ENCODE results near the gene ZNF160. TPM values are rescaled to one million over a fixed set of nuclear protein-coding genes. Genes with fewer than 3 reads are reported as not detected.
"Not testable (repeated sequence)": the region's sequence is repeated elsewhere in the genome, so short reads cannot be mapped to it uniquely, and the experiment has no call there.

Gene ZNF160
- 35.1 TPM for total RNA-seq

DNA sequence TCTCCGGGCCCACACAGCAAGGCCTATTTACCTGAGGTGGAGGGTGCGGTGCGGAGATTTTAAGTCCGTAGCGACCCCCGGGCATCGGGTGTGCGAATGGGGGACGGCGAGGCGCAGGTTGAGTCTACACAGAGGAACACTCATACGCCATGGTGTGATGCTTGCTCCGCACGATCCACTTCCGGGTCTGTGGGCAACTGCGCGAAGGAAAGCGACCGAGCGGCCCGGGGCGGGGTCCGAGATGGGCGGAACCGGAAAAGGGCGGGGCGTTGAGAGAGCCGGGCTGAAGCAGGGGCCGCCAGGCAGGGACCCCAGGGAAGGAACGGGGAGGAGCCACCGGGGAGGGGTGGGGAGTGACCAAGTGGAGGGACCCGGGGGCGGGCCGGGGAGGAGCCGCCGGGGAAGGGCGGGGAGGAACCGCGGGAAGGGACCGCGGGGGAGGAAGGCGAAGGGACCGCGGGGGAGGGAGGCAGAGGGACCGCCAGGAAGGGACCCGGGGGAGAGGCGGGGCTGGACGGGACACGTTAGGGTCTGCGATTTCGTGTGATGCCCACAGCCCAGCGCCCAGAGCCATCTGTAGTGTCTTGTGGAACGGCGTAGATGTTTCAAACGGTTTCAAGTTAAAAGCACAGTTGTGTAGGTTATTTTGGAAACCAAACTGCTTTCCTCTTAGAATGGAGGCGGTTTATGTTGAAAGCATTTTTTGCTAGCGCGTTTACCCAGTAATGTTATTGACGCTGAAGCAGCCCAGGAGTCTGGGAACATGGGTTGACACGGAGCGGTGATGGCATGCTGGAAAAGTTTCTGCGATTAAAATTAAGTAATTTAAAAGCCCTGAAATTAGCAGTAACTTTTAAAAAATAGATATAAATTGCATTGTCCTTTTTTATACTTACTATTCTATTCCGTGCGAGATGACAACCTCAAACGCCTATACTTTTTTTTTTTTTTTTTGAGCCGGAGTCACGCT is at the start of gene ZNF160:
Gene ZNF160 (minus strand): TSS at position 189 of the 970 bp plus-strand sequence. CDS start 17,146 bp downstream, outside the sequence.
- peak; percentile 98 for DNase-seq

DNA sequence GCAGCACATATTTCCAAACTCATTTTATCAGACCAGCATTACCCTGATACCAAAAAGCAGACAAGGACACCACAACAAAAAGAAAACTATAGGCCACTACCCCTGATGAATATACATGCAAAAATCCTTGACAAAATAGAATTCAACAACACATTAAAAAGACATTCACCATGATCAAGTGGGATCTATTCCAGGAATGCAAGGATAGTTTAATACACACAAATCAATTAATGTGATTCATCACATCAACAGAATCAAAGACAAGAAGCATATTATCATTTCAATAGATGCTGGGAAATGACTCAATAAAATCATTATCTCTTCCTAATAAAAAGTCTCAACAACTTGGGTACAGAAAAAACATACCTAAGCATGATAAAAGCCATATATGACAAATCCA is 44.4 kb upstream of the ZNF160 start:
- DNase-seq, result no peak

DNA sequence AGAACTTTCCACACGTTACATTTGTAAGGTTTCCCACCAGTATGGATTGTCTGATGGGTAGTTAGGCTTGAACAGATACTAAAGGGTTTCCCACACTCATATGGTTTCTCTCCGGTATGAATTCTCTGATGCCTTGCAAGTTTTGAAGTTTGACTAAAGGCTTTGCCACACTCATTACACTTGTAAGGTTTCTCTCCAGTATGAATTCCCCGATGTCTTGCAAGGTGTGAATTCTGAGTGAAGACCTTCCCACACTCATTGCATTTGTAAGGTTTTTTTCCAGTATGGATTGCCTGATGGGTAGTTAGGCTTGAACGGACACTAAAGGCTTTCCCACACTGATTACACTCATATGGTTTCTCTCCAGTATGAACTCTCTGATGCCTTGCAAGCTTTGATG is 37.1 kb upstream of the ZNF160 start:
- no peak for DNase-seq

DNA sequence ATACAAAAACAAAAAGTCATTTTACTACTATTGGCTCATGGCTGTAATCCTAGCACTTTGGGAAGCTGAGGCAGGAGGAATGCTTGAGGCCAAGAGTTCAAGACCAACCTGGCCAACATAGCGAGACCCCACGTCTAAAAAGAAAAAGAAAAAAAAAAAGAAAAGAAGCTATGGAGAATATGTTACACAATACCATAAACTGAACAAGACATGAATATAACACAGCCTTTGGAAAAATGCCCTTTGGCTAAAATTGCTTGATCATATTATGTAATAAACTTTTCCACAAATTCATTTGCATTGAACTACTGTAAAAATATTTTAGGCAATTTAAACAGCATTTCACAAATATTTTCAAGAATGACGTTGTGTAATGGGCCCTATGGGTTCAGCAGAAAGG is 33.2 kb upstream of the ZNF160 start:
- DNase-seq, result no peak

DNA sequence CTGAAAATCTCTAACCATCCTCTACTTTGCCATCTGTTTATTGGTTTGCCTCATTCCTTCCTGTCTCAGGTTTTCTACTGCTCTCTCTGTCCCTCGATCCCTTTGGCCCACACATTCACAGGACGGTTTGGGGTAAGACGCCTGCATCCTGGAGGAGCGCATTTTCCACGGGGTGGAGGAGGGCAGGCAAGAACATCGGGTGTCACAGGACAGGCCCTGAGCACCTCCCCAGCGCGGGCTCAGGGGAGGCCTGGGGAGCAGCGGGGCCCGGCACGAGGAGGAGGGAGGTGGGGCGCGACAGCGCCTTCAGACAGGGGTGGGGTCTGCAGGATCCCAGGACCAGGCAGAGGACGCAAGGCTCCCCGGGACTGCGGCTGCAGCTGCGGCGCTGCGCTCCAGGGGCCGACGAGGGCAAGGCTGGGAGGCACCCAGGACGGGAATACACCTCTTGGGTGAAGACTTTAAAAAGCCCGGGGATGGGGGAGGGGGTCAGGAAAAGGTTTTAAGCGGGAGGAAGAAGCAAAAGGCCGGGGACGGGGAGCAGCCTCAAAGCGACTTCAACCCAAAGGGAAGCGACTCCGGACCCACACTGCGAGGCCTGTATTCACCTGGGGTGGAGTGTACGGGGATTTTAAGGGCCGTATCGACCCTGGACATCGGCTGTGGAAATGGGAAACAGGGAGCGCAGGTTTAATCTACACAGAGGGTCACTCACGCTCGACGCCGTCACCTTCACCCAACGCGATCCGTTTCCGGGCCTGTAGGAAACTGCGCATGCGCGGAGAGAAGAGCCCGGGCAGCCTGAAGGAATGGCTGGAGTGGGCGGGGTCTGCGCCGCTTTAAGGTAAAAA is 29.1 kb upstream of the ZNF160 start, which contains the start of gene ZNF415:
Gene ZNF415 (minus strand): TSS at position 770 of the 851 bp plus-strand sequence. CDS start 10,234 bp downstream, outside the sequence.
- DNase-seq, result peak; percentile 66

DNA sequence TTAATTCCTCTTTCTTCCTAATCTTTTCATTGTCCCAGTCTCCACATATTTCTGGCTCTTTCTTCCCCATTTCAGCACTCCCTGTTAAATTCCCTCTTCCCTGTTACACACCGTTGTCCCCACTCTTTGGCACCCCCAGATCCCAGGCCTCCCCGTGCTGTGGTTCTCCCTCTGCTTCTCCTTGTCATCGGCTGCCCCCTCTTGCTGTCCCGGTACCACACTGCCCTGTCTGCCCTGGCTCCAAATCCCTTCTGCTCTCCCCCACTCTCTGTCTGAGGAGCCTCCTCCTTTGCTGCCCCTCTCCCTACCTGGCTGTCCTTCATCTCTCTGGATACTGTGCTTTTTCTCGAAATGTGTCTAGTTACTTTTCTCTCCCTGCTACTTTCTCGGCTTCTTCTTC is 28.5 kb upstream of the ZNF160 start:
- DNase-seq, result no peak

DNA sequence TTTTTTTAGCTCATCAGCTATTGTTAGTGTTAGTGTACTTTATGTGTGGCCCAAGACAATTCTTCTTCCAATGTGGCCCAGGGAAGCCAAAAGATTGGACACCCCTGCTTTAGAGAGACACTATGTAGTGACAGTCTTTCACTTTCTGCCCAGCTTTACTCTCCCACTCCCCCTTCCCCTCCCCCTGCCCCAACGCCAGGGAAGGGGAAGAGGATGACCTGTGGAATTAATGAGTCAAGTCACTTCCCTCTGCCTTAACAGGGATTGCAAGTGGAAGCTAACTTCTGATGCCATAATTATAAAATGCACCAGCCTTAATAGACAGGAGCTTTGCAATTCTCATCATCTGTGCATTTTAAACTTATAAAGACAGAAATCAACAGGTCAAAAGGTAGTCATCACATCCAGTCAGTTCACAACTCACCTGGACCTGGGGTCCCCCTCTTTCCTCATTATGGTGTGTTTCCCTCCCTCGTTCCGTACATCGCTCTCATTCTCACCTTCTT is 27.9 kb upstream of the ZNF160 start:
- no peak for DNase-seq

DNA sequence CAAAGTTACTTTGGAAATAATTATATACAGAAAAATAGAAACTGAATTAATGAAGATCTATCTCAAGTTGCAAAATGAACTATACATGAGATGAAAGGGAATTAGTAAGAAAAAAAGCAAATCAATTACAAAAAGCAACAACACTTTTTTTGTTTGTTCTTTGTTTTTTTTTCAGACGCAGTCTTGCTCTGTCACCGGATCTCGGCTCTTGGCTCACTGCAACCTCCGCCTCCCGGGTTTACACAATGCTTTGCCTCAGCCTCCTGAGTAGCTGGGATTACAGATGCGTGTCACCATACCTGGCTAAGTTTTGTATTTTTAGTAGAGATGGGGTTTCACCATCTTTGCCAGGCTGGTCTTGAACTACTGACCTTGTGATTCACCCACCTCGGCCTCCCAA is 27.3 kb upstream of the ZNF160 start:
- DNase-seq, result no peak

DNA sequence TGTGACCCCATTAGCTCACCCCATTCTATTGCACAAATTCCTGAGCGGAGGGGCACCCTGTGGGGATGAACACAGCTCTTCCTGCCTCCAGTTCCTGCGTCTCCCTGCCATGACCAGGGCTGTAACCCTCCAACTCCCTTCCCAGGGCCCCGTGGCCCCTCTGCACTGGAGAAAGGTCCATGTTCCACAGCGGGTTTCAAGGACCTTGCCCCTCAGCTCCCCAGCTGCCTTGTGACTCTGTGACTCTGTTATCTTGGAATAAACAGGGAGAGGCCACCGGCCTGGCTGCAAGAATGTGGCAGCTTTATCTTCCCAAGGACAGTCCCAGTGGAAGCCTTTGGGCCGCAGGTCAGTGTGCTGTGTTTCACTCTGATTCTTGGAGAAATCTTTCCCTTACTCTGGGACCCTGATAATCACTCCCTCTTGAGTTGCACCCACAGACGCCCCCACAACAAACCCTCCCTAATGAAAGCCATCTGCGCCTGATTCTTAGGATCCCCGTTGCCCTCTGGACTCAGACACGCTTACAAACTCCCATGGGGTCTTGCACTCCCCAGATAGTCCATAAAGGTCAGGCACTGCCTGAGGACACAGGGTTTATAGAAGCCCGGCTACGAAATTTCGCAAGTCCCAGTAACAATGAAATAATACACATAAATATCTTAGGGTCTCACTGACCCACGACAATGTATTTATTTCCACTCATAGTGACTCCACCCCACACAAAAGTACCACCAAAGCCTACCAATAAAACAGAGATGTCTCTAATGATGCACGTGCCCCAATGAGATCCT is 23.7 kb upstream of the ZNF160 start:
- DNase-seq, result not testable (repeated sequence)

DNA sequence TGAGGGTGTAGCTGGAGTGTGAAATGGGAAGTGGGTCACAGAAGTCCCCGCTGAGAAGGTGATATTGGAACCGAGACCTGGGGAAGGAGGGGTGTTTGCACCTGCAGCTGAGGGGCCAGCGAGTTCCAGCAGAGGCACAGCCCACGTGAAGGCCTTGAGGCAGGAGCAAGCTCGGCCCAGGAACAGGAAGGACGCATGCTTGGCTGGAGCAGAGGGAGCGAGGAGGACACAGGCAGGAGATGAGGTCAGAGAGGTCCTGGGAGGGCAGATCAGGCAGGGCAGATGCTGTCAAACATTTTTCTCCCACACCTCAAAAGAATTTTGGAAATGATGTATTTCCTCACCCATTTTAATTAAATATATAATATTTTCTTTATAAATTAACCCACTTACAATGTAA is 20.2 kb upstream of the ZNF160 start:
- DNase-seq, result no peak

DNA sequence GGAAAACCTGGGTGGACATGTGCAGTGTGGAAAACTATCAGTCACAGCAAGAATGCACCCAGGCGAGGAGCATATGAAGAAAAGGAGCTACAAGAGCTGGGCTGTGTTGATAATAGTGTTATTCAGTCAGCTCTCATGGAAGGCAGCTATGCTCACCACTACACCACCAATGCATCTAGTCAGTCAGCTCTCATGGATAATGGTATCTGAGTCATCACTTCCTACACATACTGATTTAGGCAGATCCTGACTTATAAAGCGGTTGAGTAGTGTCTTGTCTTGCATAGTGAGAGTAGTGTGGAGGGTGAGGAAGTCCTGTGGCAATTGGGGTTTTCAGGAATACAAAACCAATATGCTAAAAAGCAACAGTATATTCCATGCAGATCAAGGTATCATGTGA is 9.1 kb upstream of the ZNF160 start:
- no peak for DNase-seq

DNA sequence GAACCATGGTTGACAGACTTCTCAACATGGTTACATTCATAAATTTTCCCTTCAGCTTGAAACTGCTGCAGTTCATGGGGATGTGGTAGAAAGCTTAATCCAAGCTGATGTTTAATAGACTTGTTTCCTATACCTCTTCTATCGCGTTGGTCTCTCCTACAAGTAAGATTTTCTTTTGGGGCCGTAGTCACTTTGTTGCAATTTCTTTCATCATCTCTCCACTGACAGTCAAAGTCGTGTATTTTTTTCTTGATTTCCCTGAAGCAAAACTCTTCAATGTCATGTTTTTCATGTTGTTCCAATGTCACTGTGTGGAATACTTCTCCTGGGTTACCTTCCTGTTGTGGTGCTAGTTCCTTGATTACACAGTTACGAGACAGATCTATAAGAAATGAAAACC is 6.3 kb upstream of the ZNF160 start:
- DNase-seq, result no peak

DNA sequence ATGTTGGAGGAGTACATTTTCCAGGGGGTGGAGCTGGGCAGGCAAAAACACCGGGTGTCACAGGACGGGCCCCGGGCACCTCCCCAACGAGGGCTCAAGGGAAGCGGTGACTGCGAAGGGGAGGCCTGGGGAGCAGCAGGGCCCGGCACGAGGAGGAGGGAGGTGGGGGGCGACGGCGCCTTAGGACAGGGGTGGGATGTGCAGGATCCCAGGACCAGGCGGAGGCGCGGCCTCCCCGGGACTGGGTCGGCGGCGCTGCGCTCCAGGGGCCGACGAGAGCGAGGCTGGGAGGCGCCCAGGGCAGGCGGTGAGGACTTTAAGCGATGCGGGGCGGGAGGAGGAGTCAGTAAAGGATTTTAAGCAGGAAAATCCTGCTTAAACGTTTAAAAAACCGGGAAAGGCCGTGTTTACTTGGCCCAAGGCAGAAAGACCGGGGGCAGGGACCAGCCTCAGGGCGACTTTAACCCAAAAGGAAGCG is 427 bp downstream of the ZNF160 start:
- DNase-seq, result peak; percentile 57

DNA sequence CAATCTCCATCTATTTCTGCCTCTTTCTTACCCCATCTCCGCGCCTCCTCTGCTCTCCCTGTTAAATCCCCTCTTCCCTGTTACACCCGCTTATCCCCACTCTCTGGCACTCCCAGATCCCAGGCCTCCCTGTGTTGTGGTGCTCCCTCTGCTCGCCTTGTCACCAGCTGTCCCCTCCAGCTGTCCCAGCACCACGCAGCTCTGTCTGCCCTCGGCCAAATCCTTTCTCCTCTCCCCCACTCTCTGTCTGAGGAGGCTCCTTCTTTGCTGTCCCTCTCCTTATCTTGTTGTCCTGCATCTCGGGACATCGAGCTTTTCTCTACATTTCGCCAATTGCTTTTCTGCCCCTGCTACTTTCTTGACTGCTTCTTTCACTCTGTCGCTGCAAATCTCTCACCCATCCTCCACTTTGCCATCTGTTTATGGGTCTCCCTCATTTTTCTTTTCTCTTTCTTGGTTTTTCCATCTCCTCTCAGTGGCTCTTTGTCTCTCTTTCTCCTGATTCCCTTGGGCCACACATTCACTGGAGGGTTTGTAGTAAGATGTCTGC is 941 bp downstream of the ZNF160 start:
- no peak for DNase-seq

DNA sequence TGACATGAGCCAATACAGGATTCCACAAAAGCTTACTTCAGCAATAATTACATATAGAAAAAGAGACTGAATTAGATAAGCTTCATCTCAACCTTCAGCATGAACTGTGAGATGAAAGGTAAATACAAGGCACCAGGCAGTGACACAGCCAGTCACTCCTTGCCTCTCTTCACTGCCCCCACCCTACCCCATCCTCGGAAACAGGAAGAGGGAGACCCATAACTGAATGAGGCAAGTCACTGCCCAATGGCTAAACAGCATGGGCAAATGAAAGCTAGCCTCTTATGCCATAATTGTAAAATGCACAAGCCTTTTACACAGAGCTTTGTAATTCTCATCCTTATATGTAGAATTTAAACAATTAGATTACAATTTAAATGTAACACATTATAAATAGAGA is 1.7 kb downstream of the ZNF160 start:
- no peak for DNase-seq

DNA sequence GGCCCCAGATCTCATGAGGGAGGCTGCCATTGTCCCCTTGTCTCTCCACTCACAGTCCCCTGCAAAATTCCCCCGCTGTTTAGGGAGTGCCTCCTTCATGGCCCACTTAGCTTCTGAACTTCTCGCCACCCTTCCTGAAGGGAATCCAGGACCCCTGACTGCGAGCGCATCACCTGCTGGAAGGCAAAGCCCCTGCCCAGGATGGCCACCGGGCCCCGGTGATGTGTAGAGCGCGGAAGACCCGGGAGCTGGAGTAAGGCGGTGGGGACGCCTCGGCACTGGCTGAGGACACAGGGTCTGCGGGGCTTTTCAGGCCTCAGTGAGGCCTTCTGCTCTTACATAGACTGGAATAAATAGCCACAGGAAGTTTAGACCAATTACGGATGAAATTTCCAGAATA is 4.7 kb downstream of the ZNF160 start:
- not testable (repeated sequence) for DNase-seq

DNA sequence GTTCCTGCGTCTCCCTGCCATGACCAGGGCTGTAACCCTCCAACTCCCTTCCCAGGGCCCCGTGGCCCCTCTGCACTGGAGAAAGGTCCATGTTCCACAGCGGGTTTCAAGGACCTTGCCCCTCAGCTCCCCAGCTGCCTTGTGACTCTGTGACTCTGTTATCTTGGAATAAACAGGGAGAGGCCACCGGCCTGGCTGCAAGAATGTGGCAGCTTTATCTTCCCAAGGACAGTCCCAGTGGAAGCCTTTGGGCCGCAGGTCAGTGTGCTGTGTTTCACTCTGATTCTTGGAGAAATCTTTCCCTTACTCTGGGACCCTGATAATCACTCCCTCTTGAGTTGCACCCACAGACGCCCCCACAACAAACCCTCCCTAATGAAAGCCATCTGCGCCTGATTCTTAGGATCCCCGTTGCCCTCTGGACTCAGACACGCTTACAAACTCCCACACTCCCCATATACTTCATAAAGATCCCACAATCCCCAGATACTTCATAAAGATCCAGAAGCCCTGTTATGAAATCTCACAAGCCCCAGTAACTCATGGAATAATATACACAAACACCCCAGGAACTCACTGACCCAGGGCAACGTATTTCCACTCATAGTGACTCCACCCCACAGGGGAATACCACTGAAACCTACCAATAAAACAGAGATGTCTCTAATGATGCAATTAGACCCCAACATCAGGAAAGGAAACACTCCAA is 6.1 kb downstream of the ZNF160 start:
- DNase-seq, result not testable (repeated sequence)

DNA sequence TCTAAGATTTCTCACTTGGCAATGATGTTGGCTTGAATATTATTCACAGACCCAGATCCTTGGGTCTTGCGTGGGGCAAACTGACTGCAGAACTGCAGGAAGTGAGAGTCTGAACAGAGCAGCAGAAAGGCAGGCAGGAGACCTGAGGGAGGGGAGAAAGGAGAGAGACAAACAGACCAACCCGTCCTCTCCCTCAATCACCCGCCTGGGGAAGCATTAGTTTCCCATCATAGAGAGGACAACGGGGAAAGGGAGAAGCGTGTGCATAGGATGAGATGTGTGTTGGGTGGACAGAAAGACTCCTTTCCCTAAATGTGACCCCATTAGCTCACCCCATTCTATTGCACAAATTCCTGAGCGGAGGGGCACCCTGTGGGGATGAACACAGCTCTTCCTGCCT is 6.6 kb downstream of the ZNF160 start:
- DNase-seq, result not testable (repeated sequence)

DNA sequence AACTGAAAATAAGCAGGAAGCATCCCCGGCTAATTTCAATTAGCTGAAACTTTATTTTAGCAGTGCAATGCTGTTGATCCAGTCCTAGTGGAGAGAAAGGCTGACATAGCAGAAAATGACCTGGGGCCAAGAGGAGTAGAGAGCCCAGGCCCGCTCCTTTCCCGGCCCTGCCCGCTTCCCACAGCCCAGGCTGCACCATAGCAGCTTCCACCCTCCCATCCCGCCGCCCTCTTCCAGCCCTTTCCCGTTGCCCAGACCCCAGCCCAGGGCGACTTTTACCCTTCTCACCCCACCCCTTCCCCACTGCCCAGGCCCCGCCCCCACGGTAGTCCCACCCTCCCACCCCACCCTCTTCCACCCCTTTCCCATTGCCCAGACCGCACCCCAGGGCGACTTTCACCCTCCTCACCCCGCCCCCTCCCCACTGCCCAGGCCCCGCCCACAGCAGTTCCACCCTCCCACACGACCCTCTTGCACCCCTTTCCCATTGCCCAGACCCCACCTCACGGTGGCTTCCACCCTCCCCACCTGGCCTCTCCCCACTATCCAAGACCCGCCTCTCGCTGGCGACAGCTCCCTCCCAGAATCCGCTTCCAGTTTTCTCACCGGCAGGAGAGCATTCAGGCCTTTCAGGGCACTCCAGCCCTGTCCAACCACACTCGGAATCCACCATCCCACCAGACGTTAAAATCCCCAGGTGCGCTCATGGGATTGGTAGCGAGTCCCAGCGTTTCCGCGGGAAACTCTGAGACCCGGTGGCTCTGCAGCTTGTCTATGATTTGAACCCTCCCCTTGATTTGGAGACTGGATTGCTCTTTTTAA is 8.3 kb downstream of the ZNF160 start:
- DNase-seq, result no peak

DNA sequence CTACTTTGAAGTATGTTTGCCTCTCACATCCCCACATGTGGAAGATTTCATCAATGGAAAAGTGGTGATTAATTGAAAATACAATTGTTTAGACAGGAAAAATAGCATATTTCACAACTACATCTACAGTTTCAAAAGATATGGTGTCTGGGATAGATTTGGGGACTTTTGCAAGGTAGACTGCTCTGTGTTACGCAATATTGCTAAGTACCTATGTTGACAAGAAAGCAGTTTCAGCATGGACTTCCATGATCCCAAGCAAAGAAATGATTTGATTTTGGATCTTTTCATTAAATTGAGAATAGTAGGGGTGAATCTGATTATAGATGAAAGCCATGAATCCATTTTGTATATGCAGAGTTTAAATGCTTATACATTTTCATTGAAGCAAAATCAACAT is 10.5 kb downstream of the ZNF160 start:
- DNase-seq, result no peak

All from occipital lobe (tissue), 2 donors.